ENCODE results near the gene LRRC28.

LRRC28 gene

GRCh38 chr15:99433757-99434450, 182.6 kb downstream of the LRRC28 start:
- no peak for DNase-seq (ENCODE audit: low read depth in 4 of 4, low spot score in 1 of 4)

- DNase-seq (ENCODE audit: low read depth in 4 of 4, low spot score in 1 of 4): no peak
Measured at GRCh38 chr15:99434506-99435112, 183.3 kb downstream of the LRRC28 start.

GRCh38 chr15:99435113-99435695, 183.9 kb downstream of the LRRC28 start:
- DNase-seq (ENCODE audit: low read depth in 4 of 4, low spot score in 1 of 4): no peak

GRCh38 chr15:99435877-99436541, 184.7 kb downstream of the LRRC28 start:
- no peak for DNase-seq (ENCODE audit: low read depth in 4 of 4, low spot score in 1 of 4)

GRCh38 chr15:99436542-99437314, 185.4 kb downstream of the LRRC28 start:
- no peak for DNase-seq (ENCODE audit: low read depth in 4 of 4, low spot score in 1 of 4)

- DNase-seq (ENCODE audit: low read depth in 4 of 4, low spot score in 1 of 4): no peak
Measured at GRCh38 chr15:99437315-99438223, 186.3 kb downstream of the LRRC28 start.

GRCh38 chr15:99438224-99438585, 186.9 kb downstream of the LRRC28 start:
- no peak for DNase-seq (ENCODE audit: low read depth in 4 of 4, low spot score in 1 of 4)

GRCh38 chr15:99438691-99439523, 187.6 kb downstream of the LRRC28 start:
- no peak for DNase-seq (ENCODE audit: low read depth in 4 of 4, low spot score in 1 of 4)

- no peak for DNase-seq (ENCODE audit: low read depth in 4 of 4, low spot score in 1 of 4)
Measured at GRCh38 chr15:99439524-99439835, 188.2 kb downstream of the LRRC28 start.

GRCh38 chr15:99440029-99440428, 188.7 kb downstream of the LRRC28 start:
- DNase-seq (ENCODE audit: low read depth in 4 of 4, low spot score in 1 of 4): no peak

Data from stimulated activated CD4-positive, alpha-beta T cell treated with anti-CD3 and anti-CD28 coated beads, Interleukin-1b, Interleukin-23, amount 100 ng/mL, for 24 hours (primary cell).